HG03139 (cell line): ENCODE data around the gene GADD45GIP1.
"Not testable (repeated sequence)": the region's sequence is repeated elsewhere in the genome, so short reads cannot be mapped to it uniquely, and the experiment has no call there.

Experiments
- ATAC-seq: cut with Tn5 transposase; IDR thresholded peaks from one replicate; pipeline ENCODE4 v1.9.1; 2021; ENCODE audit not compliant: unreplicated experiment

Gene GADD45GIP1

DNA sequence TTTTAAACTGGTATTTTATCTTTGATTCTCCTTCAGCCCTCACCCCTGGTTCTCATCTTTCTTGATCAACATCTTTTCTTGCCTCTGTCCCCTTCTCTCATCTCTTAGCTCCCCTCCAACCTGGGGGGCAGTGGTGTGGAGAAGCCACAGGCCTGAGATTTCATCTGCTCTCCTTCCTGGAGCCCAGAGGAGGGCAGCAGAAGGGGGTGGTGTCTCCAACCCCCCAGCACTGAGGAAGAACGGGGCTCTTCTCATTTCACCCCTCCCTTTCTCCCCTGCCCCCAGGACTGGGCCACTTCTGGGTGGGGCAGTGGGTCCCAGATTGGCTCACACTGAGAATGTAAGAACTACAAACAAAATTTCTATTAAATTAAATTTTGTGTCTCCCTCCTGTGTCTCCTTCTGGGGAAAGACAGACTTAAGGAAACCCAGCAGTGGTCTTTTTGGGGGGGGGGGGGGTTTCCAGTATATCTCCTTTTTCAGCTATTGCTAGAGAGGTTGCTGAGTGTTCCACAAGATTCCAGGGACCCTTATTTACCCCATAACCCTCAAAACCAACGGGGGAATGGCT, 12.8 kb downstream of the GADD45GIP1 start:
- ATAC-seq: no peak

- no peak for ATAC-seq
These were observed 13.5 kb downstream of the GADD45GIP1 start for GRCh38 chr19:12943437-12944044.

GRCh38 chr19:12940897-12941296, 16.1 kb downstream of the GADD45GIP1 start:
- no peak for ATAC-seq

DNA sequence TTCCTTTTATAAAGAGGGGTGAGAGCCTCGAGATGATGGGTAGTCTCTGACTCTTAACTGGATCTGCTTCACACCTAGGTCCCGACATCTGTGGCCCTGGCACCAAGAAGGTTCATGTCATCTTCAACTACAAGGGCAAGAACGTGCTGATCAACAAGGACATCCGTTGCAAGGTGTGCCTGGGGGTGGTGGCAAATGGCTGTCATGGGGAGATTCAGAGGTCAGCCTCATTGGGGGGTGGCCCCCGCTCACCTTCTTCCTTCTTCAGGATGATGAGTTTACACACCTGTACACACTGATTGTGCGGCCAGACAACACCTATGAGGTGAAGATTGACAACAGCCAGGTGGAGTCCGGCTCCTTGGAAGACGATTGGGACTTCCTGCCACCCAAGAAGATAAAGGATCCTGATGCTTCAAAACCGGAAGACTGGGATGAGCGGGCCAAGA, 17.0 kb downstream of the GADD45GIP1 start:
- no peak for ATAC-seq

GRCh38 chr19:12938779-12939601, 18.0 kb downstream of the GADD45GIP1 start:
- no peak for ATAC-seq

- ATAC-seq: peak; percentile 76
These were observed 18.9 kb downstream of the GADD45GIP1 start, which contains the start of gene CALR for GRCh38 chr19:12937927-12938778. TSS of gene CALR (plus strand) at chr19:12938609. CDS start at chr19:12938680, 71 bp downstream.

DNA sequence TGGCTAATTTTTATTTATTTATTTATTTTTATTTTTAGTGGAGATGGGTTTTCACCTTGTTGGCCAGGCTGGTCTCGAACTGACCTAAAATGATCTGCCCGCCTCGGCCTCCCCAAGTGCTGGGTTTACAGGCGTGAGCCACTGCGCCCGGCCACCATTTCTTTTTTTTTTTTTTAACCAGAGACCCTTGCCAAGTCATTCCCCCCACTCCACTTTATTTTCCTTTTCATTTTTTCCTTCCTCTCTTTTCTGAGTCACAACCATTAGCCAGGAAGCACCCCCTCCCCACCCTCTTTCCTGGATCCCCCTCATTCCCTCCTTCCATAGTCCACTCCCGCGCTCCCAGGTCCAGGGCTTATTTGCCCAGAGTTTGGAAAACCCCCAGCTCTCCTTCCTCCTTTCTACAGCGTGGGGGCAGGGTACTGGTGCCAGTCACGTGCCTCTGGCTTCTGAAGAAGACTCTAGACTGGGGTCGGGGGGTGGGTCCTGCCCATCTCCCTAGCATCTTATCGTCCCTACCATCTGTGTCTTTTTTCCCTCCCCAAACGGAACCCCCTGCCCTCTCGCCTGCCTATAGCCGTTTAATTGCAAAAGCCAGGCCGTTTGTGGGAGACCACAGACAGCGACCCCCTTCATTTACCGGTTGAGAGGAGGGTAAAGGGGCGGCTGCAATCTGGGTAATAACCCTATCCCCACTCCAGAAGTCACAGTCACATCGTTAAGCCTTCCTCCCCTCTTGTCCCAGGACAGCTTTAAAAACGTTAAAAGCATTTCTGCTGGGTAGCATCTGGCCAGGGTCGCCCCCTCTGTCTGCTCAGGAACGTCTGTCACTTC, 19.7 kb downstream of the GADD45GIP1 start:
- no peak for ATAC-seq

DNA sequence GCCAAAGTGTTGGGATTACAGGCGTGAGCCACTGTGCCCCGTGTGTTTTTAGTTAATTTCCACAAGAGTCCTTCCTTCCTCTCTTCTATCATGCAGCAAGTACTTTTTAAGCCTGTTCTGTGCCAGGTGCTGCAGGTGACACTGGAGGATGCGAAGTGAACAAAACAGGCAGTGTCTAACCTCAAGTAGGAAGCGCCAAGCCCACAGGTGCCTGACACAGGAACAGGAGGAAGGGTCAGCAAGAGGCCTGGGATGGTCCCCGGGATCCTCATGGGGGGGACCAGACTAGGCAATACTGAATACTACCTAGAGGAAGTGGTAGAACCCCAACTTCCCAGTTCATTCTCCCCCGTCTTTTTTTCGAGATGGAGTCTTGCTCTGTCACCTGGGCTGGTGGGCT, 20.4 kb downstream of the GADD45GIP1 start:
- ATAC-seq: no peak

GRCh38 chr19:12935071-12935470, 22.0 kb downstream of the GADD45GIP1 start:
- ATAC-seq: no peak

GRCh38 chr19:12933287-12934072, 23.5 kb downstream of the GADD45GIP1 start, which contains the start of gene FARSA:
TSS of gene FARSA (minus strand) at chr19:12933711. CDS start at chr19:12933696, 15 bp downstream.
- ATAC-seq: no peak

- ATAC-seq: no peak
These were observed 24.4 kb downstream of the GADD45GIP1 start for GRCh38 chr19:12932392-12933286.

- ATAC-seq: no peak
These were observed 26.9 kb downstream of the GADD45GIP1 start for GRCh38 chr19:12930002-12930645.

GRCh38 chr19:12924621-12925310, 32.3 kb downstream of the GADD45GIP1 start:
- ATAC-seq: no peak

DNA sequence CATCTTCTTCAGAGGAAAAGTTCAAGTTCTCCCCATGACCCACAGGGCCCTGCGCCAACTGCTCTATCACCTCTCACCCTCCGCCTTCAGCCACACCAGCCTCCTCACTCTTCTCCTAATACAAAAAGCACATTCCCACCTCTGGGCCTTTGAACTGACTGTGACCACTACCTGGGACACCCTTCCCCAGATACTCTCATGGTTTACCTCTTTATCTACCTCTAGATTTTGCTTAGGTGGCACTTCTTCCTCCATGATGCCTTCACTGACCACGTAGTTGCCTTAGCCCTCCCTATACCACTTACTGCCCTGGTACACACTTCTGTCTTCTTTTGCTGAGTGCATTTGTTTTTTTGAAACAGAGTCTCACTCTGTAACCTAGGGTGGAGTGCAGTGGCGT, 34.1 kb downstream of the GADD45GIP1 start:
- ATAC-seq: no peak

DNA sequence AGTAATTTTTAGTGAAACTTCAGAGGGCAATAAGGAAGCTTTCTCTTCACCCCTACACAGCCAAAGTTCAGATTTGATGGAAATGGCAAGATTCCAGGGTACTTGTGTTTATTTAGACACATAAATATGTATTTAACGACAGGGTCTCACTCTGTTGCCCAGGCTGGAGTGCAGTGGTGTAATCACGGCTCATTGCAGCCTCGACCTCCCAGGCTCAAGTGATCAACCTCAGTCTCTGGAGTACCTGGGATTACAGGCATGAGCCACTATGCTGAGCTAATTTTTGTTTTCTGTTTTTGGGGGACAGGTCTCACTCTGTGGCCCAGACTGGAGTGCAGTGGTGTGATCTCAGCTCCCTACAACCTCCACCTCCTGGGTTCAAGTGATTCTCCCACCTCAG, 36.0 kb downstream of the GADD45GIP1 start:
- ATAC-seq: no peak

GRCh38 chr19:12918253-12918652, 38.8 kb downstream of the GADD45GIP1 start:
- no peak for ATAC-seq

DNA sequence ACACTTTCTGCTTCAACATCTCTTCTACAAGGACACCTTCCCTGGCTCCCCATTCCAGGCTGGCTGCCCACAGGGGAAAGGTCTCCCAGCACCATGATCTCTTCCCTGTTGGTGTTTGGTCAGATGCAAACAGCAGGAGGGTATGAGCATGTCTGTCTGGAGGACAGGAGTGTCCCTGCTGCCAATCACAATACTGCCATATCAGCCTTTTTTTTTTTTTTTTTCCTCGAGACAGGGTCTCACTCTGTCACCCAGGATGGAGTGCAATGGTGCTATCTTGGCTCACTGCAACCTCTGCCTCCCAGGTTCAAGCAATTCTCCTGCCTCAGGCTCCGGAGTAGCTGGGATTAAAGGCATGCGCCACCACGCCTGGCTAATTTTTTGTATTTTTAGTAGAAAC, 41.2 kb downstream of the GADD45GIP1 start:
- ATAC-seq: not testable (repeated sequence)
